Middle frontal gyrus (tissue), 1 donor: Measurements from ENCODE around the gene BAIAP2.

Experiments
- DNase-seq: peaks from one replicate; pipeline ENCODE4 v3.0.0-alpha.2; 2015; ENCODE audit warnings: low spot score; ENCODE audit errors: extremely low spot score

Gene BAIAP2

GRCh38 chr17:81156866-81157805 lies 122.2 kb downstream of the BAIAP2 start:
- DNase-seq: no peak

DNA sequence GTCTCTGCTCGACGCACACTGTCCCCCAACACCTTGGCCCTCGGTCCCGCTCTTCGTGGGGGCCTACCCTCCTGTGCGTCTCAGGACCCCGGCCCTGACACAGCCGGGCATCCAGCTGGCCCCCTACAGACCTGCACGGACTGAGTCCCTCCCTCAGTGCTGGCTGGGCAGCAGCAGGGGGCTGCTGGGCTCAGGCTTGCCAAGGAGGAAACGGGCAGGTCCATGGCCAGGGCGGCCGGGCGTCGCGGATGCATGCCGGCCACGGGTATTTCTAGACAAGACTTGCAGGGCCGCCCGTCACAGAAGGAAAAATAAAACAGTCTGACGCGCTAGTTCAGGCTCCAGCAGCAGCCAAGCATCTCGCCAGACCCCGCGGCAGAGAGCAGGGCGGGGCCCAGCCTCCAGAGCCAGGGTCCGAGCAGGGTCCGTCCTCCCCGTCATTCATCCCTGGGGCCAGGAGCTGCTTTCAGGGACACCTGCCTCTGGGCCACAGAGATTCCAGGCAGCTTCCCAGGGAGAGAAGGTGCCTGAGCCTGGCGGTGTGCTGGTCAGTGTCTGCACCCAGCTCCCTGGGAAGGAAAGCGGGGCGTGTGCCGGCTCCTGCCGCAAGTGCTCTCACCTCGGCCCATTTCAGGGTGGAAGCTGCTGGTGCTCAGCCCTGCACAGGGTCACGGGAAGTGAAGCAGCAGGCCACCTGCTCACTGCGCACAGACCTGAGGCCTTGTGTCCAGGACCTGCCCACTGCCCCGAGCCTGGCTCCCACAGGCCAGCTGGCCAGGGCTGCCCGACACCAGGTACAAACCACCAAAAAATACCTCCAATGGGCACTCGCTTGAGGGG lies 123.1 kb downstream of the BAIAP2 start:
- DNase-seq: no peak

DNA sequence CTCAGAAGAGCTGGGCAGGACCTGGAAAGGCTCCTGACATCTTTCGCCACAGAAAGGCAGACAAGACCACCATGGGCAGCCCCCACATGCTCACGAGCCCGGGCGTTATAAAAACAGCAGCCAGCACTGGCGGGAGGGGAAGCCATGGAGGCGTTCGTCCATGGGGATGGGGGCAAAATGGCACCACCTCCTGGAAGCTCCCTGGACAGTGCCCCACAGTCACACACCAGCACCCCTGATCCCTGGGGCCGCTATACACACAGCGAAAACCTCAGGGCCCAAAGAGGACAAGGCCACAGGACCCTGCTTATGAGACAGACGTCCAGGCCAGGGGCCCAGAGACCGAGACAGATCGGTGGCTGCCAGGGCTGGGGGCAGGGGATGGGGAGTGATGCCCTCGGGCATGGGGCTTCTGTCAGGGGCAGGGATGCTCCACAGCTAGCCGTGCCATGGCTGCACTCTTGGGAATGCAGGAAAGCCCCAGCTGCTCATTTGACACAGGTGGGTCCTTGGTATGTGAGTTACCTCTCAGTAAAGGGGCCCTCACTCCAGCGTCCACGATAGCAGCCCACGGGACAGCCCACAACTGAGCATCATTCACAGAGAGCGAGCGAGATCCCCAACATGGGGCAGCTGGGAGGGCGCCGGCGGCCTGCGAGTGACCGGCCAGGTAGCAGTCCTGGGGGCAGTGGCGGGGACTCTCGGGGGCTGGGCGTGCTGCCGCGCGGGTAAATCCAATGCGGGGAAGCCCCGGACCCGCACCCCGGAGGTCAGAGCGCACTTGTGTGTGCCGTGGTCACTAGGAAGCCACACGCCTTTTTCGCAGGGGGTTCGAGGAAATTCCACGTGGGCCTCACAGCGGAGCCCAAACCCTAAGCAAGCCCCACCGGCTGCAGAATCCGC lies 124.0 kb downstream of the BAIAP2 start:
- DNase-seq: no peak

DNA sequence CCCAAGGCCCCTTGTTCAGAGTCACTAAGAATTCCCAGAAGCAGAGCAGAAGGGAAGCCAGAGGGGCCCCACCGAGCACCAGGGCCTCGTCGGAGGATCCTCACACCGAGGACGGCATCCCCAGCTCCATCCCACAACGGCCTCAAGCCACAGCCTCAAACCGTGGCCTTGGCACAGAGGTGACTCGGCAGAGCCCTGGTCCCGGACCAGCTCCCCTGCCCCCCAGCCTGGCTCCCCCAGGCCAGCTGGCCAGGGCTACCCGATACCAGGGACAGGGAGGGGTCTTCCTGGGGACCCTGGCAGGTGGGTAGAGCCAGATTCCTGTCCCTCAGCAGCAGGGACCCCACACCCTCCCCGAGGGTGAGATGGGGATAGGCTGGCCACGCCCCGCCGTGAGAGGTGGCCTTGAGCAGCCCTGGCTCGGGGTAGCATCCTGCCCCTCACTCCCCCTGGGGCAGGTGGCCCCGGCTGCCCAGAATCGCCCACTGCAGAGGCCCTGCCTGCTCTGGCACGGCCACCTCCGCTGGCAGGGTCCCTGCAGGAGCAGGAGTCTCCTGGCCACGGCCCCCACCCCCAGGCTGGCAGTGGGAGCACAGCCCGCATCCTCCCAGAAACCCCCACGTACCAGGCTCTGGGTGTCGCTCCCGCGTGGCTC lies 124.8 kb downstream of the BAIAP2 start:
- no peak for DNase-seq

DNA sequence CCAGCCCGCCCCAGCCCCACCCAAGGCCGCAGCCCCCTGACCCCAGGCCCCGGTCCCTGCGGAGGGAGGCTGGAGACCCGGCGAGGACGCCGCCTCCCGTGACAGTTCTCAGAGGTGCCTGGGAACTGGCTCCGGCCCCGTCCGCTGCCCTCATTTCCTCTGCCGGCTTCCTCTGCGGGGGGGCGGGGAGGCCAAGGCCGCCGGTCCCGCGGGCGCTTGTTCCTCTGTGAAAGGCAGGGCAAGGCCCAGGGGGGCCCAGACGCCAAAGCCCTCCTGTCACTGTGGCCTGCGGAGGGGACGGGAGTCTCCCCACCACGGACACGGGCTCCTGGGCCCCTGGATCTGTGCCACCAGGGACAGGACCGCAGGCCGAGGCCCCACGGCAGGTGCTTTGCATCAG lies 125.4 kb downstream of the BAIAP2 start:
- DNase-seq: no peak

GRCh38 chr17:81160747-81161453 lies 125.9 kb downstream of the BAIAP2 start:
- DNase-seq: no peak

- DNase-seq: no peak
These were observed 126.6 kb downstream of the BAIAP2 start for GRCh38 chr17:81161536-81161935.

- no peak for DNase-seq
These were observed 127.0 kb downstream of the BAIAP2 start for GRCh38 chr17:81161972-81162371.

DNA sequence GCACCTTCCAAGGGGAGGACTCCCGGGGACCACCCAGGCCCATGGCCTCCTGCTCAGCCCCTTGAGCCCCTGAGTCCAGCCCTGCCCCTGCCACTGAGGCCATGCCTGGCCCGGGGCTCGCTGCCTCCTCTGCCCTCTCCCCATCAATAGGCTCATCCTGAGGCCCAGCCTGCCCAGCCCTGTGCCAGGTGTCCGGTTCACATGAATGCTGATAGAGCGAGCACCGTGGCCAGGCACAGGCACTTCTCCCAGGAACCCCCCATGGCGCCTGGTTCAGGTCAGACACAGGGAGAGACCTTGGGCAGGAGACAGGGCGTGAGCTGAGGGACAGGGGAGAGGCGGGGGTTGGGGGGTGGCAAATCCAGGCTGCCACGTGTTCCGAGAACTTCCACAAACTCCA lies 127.5 kb downstream of the BAIAP2 start:
- no peak for DNase-seq

- DNase-seq: no peak
These were observed 128.2 kb downstream of the BAIAP2 start for GRCh38 chr17:81163051-81163695.

DNA sequence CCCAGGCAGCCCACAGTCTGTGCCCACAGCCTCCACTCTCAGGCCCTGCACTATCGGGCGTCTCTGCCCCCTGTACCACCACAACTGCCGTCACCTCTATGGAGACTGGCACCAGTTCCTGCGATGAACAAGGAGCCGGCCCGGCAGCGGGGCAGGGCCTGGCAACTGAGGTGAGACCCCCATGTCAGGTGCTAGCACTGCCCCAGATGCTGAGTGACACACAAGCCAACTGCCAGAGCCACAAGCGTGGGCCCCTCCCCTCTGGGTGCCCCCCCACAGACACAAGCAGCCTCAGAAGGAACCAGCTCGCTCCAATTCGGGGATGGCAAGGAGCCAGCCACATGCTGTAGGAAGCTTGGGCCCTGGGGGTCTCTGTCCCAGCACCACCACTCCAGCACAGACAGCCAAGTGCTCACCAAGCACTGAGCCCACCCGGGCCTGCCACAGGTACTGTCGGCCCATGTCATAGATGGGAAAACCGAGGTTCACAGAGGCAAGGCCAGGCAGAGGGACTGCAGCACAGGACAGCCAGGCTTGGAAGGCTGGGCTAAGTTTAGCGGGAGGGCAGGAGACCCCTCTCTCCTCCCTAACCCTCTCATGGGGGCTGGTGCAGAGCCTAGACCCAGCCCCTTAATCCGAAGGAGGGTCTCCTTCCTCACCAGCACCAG lies 128.9 kb downstream of the BAIAP2 start:
- no peak for DNase-seq

DNA sequence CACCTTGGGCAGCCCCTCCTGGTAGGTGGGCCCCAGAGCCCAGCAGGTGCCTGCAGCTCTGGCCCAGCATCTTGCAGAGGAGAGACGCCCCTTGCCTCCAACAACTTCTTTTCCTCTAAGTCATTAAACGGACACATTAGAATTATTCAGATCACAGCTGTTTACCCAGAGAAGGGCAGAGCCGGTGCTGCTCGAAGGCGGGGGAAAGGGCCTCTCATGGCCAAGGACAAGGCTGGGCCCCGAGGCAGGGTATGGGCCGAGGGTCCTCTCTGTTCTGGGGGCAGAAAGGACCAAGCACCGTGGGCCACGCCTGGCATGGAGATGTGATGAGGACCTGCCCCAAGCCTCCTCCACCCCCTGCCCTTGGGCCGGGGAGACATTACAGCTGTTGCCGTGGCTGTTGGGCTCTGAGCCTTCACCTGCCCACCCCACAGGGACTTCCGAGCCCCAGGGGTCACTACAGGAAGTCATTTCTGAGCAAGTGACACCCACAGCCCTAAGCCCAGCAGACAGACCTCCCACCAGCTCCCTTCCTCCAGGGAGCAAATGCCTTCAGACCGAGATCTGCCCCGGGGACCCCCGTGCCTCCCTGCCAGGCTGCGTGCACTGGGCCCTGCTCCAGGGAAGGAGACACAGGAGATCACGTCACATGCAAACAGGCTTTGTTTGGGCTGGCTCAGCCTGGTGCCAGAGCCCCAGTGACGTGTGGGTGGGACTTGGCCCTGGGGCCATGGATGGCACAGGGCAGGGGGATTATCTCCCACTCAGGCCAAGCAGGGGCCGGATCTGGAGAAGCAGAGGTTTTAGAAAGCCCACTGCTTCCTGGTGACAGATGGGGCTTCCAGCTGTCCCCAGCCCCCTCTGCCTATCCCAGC lies 129.7 kb downstream of the BAIAP2 start:
- peak; percentile 31 for DNase-seq

GRCh38 chr17:81165246-81166032 lies 130.5 kb downstream of the BAIAP2 start, which contains the start of gene PVALEF:
Gene PVALEF, plus strand, starts transcription at chr17:81165507. Its CDS starts 15,720 bp downstream, at chr17:81181227.
- no peak for DNase-seq

DNA sequence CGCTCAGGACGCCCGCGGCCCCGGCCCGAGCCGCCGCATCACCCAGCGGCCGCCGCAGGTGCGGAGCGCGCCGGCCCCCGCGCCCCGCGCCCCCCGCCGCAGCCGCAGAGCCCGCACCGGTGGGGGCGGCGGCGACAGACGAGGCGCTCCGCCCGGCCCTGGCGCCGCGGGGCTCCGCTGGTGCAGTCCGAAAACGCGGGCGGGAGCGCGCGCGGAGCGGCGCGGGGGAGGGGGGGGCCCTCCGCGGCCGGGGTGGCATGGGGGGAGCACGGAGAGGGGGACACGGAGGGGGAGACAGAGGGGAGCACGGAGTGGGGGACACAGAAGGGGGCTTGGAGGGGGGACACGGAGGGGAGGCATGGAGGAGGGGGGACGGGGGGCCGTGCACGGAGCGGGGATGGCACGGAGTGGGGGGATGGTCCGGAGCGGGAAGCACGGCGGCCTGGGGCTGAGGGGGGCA lies 131.1 kb downstream of the BAIAP2 start, which contains the start of gene AATK:
Gene AATK, minus strand, starts transcription at position 189 of the 460 bp plus-strand sequence. CDS start 229 bp downstream, outside the sequence.
- no peak for DNase-seq
